H9 (cell line): ENCODE data around the gene EDAR. TPM values are rescaled to one million over a fixed set of nuclear protein-coding genes. Genes with fewer than 3 reads are reported as not detected.

ENCODE experiments used
- DNase-seq: peaks from one replicate; pipeline ENCODE4 v3.0.0-alpha.2; 2017
- H2AFZ ChIP-seq: one replicate; pipeline ENCODE4 v1.6.1; 2013; ENCODE audit warnings: mild to moderate bottlenecking, low read length, control low read depth, moderate library complexity
- H2AK5ac ChIP-seq: 2 replicates; pipeline ENCODE4 v1.6.1; 2013; ENCODE audit warnings: low read length, control low read depth, mixed read lengths; ENCODE audit not compliant: insufficient read length
- H2BK120ac ChIP-seq: one replicate; pipeline ENCODE4 v1.6.1; 2013; ENCODE audit warnings: low read depth, mild to moderate bottlenecking, low read length, control low read depth, inconsistent platforms; ENCODE audit not compliant: poor library complexity, severe bottlenecking
- H2BK12ac ChIP-seq: 2 replicates; pipeline ENCODE4 v1.6.1; 2013; ENCODE audit warnings: low read length, control low read depth, mixed read lengths, low read depth; ENCODE audit not compliant: insufficient read length
- H2BK15ac ChIP-seq: 2 replicates; pipeline ENCODE4 v1.6.1; 2013; ENCODE audit warnings: low read depth, low read length, control low read depth
- H2BK20ac ChIP-seq: one replicate; pipeline ENCODE4 v1.6.1; 2013; ENCODE audit warnings: low read depth, mild to moderate bottlenecking, low read length, control low read depth, inconsistent platforms; ENCODE audit not compliant: poor library complexity, severe bottlenecking
- H2BK5ac ChIP-seq: 2 replicates; pipeline ENCODE4 v1.6.1; 2013; ENCODE audit warnings: low read length, control low read depth, mixed read lengths; ENCODE audit not compliant: insufficient read length
- H3K14ac ChIP-seq: 2 replicates; pipeline ENCODE4 v1.6.1; 2013; ENCODE audit warnings: low read length, control low read depth; ENCODE audit not compliant: insufficient read depth
- H3K18ac ChIP-seq: 2 replicates; pipeline ENCODE4 v1.6.1; 2013; ENCODE audit warnings: low read depth, mild to moderate bottlenecking, mixed read lengths, low read length, control low read depth; ENCODE audit not compliant: insufficient read length
- H3K23ac ChIP-seq: 2 replicates; pipeline ENCODE4 v1.6.1; 2013; ENCODE audit warnings: low read length, control low read depth, mixed read lengths, low read depth; ENCODE audit not compliant: insufficient read length
- H3K23me2 ChIP-seq: 2 replicates; pipeline ENCODE4 v1.6.1; 2013; ENCODE audit warnings: low read depth, mild to moderate bottlenecking, mixed read lengths, low read length, control low read depth; ENCODE audit not compliant: insufficient read length, poor library complexity, severe bottlenecking
- H3K27ac ChIP-seq: 2 replicates; pipeline ENCODE4 v1.5.1; 2013; ENCODE audit warnings: low read length, control low read depth, mixed read lengths, low read depth; ENCODE audit not compliant: insufficient read length
- H3K27me3 ChIP-seq: 2 replicates; pipeline ENCODE4 v1.6.1; 2013; ENCODE audit warnings: low read length, control low read depth, inconsistent platforms; ENCODE audit not compliant: insufficient read depth
- H3K4ac ChIP-seq: 2 replicates; pipeline ENCODE4 v1.6.1; 2013; ENCODE audit warnings: low read depth, mild to moderate bottlenecking, control low read depth, inconsistent platforms, low read length, moderate library complexity
- H3K4me1 ChIP-seq: 2 replicates; pipeline ENCODE4 v1.6.1; 2013; ENCODE audit warnings: low read length, control low read depth, inconsistent platforms; ENCODE audit not compliant: insufficient read depth
- H3K4me2 ChIP-seq: 2 replicates; pipeline ENCODE4 v1.6.1; 2013; ENCODE audit warnings: low read length, control low read depth, mixed read lengths; ENCODE audit not compliant: insufficient read length, insufficient read depth
- H3K56ac ChIP-seq: 2 replicates; pipeline ENCODE4 v1.6.1; 2013; ENCODE audit warnings: low read depth, mild to moderate bottlenecking, mixed read lengths, low read length, control low read depth; ENCODE audit not compliant: insufficient read length
- H3K79me1 ChIP-seq: 2 replicates; pipeline ENCODE4 v1.6.1; 2013; ENCODE audit warnings: low read depth, mild to moderate bottlenecking, moderate library complexity, low read length, control low read depth, inconsistent platforms; ENCODE audit not compliant: insufficient read depth, poor library complexity, severe bottlenecking
- H3K79me2 ChIP-seq: 2 replicates; pipeline ENCODE4 v1.6.1; 2013; ENCODE audit warnings: low read length, control low read depth, inconsistent platforms; ENCODE audit not compliant: insufficient read depth
- H3K9ac ChIP-seq: 2 replicates; pipeline ENCODE4 v1.6.1; 2013; ENCODE audit warnings: low read length, control low read depth, mixed read lengths; ENCODE audit not compliant: insufficient read length; ENCODE audit errors: extremely low read depth
- H3K9me3 ChIP-seq: one replicate; pipeline ENCODE4 v1.6.1; 2013; ENCODE audit warnings: low read depth, low read length, inconsistent platforms; ENCODE audit not compliant: control insufficient read depth
- H3T11ph ChIP-seq: one replicate; pipeline ENCODE4 v1.6.1; 2013; ENCODE audit warnings: mild to moderate bottlenecking, low read length, control low read depth, inconsistent platforms
- H4K20me1 ChIP-seq: one replicate; pipeline ENCODE4 v1.6.1; 2013; ENCODE audit not compliant: control insufficient read depth, insufficient read length, insufficient read depth
- H4K5ac ChIP-seq: 2 replicates; pipeline ENCODE4 v1.6.1; 2013; ENCODE audit warnings: low read depth, mild to moderate bottlenecking, mixed read lengths, low read length, control low read depth; ENCODE audit not compliant: insufficient read length
- H4K8ac ChIP-seq: replicated peaks from 2 replicates; pipeline ENCODE4 v1.6.1; 2013; ENCODE audit warnings: low read length, control low read depth, mixed read lengths, low read depth; ENCODE audit not compliant: insufficient read length
- H4K91ac ChIP-seq: 2 replicates; pipeline ENCODE4 v1.6.1; 2013; ENCODE audit warnings: low read depth, mild to moderate bottlenecking, moderate library complexity, mixed read lengths, low read length, control low read depth; ENCODE audit not compliant: insufficient read length
- H3K27ac Mint-ChIP-seq, 3 experiments: 2 replicates in 2 of 3; 3 replicates in 1 of 3; pipeline ENCODE4 v1.8.0; 2020 to 2021; ENCODE audit warnings: mixed read lengths in 3 of 3, mild to moderate bottlenecking in 1 of 3, moderate library complexity in 1 of 3
- H3K27me3 Mint-ChIP-seq: 2 replicates; pipeline ENCODE4 v1.8.0; 2021; ENCODE audit warnings: low read depth, mild to moderate bottlenecking, moderate library complexity, mixed read lengths
- H3K36me3 Mint-ChIP-seq, 3 experiments: 2 replicates in 2 of 3; 3 replicates in 1 of 3; pipeline ENCODE4 v1.8.0; 2020 to 2021; ENCODE audit warnings: low read depth in 3 of 3, mixed read lengths in 3 of 3; ENCODE audit not compliant: insufficient read depth in 1 of 3
- H3K4me1 Mint-ChIP-seq, 2 experiments: 2 replicates each; pipeline ENCODE4 v1.8.0; 2020; ENCODE audit warnings: mixed read lengths in 2 of 2
- H3K4me3 Mint-ChIP-seq, 2 experiments: 2 replicates in 1 of 2; 3 replicates in 1 of 2; pipeline ENCODE4 v1.8.0; 2020 to 2021; ENCODE audit warnings: mild to moderate bottlenecking in 2 of 2, mixed read lengths in 2 of 2, moderate library complexity in 1 of 2
- H3K9me3 Mint-ChIP-seq, 2 experiments: 2 replicates in 1 of 2; 3 replicates in 1 of 2; pipeline ENCODE4 v1.8.0; 2020; ENCODE audit warnings: mild to moderate bottlenecking in 2 of 2, mixed read lengths in 2 of 2, moderate library complexity in 1 of 2
- WGBS: extraction: QIAGEN DNeasy Blood & Tissue Kit; methylation state at CpG from one replicate; pipeline ENCODE4 v1.1.7; 2013; ENCODE audit warnings: missing lambda C conversion rate, low lambda C conversion rate, mixed read lengths; ENCODE audit not compliant: insufficient read length; ENCODE audit errors: extremely low coverage; 5-methylcytosine and 5-hydroxymethylcytosine counted together
- total RNA-seq: library from RNA; stranded (reverse); gene quantifications from 2 replicates; pipeline ENCODE4 v1.2.1, GENCODE V29; 2021
- TF ChIP-seq, protein P1 (sequence below): fragments of 200-600 bp; sonication (generic); conservative IDR thresholded peaks from 3 replicates; pipeline ENCODE4 v1.8.0; 2021; ENCODE audit warnings: antibody characterized with exemption, mild to moderate bottlenecking

EDAR gene
- total RNA-seq, 1 experiment from 2014 or later: not detected

DNA sequence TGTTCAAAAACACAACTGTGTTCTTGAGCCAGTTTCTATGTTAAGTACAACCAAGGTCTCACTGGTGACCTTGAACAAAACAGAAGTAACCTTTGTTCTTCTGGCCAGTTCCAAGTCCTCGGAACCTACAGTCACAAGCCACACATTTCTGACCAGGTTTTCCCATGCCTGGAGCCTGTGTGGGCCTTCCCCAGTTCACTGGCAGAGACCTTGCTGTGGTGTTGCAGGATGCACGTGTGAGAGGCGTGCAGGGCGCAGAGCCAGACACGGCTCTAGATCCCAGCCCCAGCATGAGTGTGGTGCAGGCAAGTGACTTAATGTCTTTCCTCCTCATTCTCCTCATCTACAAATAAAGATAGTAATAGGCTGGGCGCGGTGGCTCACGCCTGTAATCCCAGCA is 25.5 kb upstream of the EDAR start:
- no peak for DNase-seq
- H3K4me3 Mint-ChIP-seq: no peak overlapping the region

More for the DNA sequence above, 25.5 kb upstream of the EDAR start:
- Histone ChIP-seq H3K27ac (no peak overlapping the region), H3K27me3 (no peaks in the 10 kb centered on the region), H4K5ac (no peak overlapping the region), H2BK15ac (no peak overlapping the region), H2BK20ac (no peak overlapping the region), H4K8ac (no peak overlapping the region), H3K14ac (no peak overlapping the region), H3K79me2 (no peaks in the 10 kb centered on the region), H2BK120ac (no peak overlapping the region), H3K56ac (no peak overlapping the region), H3T11ph (no peak overlapping the region), H4K91ac (no peak overlapping the region), H2AK5ac (no peak overlapping the region), H2AFZ (no peak overlapping the region), H2BK12ac (no peak overlapping the region), H3K23ac (no peak overlapping the region), H3K4me2 (no peak overlapping the region), H4K20me1 (no peaks in the 10 kb centered on the region), H3K79me1 (no peaks in the 10 kb centered on the region), H3K4me1 (no peaks in the 10 kb centered on the region; the same call in 1 of the 2 replicates), H3K4ac (no peak overlapping the region), H3K9ac (no peak overlapping the region), H3K23me2 (no peaks in the 10 kb centered on the region), H3K18ac (no peak overlapping the region), H3K9me3 (no peaks in the 10 kb centered on the region), H2BK5ac (no peak overlapping the region)
- peaks cover 27% of the 10 kb centered on the region for H3K27me3 Mint-ChIP-seq
- H3K27ac Mint-ChIP-seq: no peak overlapping the region
- no CpG with 5 or more reads among the region's 8 CpGs for WGBS
- TF ChIP-seq, protein P1, sequence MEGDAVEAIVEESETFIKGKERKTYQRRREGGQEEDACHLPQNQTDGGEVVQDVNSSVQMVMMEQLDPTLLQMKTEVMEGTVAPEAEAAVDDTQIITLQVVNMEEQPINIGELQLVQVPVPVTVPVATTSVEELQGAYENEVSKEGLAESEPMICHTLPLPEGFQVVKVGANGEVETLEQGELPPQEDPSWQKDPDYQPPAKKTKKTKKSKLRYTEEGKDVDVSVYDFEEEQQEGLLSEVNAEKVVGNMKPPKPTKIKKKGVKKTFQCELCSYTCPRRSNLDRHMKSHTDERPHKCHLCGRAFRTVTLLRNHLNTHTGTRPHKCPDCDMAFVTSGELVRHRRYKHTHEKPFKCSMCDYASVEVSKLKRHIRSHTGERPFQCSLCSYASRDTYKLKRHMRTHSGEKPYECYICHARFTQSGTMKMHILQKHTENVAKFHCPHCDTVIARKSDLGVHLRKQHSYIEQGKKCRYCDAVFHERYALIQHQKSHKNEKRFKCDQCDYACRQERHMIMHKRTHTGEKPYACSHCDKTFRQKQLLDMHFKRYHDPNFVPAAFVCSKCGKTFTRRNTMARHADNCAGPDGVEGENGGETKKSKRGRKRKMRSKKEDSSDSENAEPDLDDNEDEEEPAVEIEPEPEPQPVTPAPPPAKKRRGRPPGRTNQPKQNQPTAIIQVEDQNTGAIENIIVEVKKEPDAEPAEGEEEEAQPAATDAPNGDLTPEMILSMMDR: no peak
- H3K36me3 Mint-ChIP-seq: no peaks in the 10 kb centered on the region
- H3K4me1 Mint-ChIP-seq: peaks cover 11 to 14% of the 10 kb centered on the region in 2 experiments
- peaks cover 0 to 3% of the 10 kb centered on the region in 2 experiments; a peak in 1 of 5 replicates for H3K9me3 Mint-ChIP-seq
